Endodermal cell (in vitro differentiated cells): ENCODE data around the gene USP53. TPM values are rescaled to one million over a fixed set of nuclear protein-coding genes. Genes with fewer than 3 reads are reported as not detected.

Experiments used
- DNase-seq: peaks from one replicate; pipeline ENCODE4 v3.0.0-alpha.2; 2017
- H3K27ac ChIP-seq: 2 replicates; pipeline ENCODE4 v1.5.1; 2013; ENCODE audit warnings: mild to moderate bottlenecking, low read depth, low read length, moderate library complexity
- H3K27me3 ChIP-seq: 2 replicates; pipeline ENCODE4 v1.6.1; 2013; ENCODE audit warnings: mild to moderate bottlenecking, low read length, moderate library complexity; ENCODE audit not compliant: insufficient read depth, control insufficient read depth, poor library complexity, severe bottlenecking
- H3K36me3 ChIP-seq: 2 replicates; pipeline ENCODE4 v1.7.0; 2013; ENCODE audit warnings: mild to moderate bottlenecking, low read length, moderate library complexity; ENCODE audit not compliant: control insufficient read depth, insufficient read depth
- H3K4me1 ChIP-seq: one replicate; pipeline ENCODE4 v1.7.0; 2013; ENCODE audit warnings: low read length; ENCODE audit not compliant: control insufficient read depth, insufficient read depth
- H3K4me3 ChIP-seq: 2 replicates; pipeline ENCODE4 v1.5.1; 2013; ENCODE audit warnings: mild to moderate bottlenecking, low read length, moderate library complexity
- H3K9ac ChIP-seq: 2 replicates; pipeline ENCODE4 v1.6.1; 2013; ENCODE audit warnings: mild to moderate bottlenecking, low read length, moderate library complexity; ENCODE audit not compliant: poor library complexity, severe bottlenecking; ENCODE audit errors: extremely low read depth
- H3K9me3 ChIP-seq: 2 replicates; pipeline ENCODE4 v1.6.1; 2013; ENCODE audit warnings: mild to moderate bottlenecking, low read length, moderate library complexity; ENCODE audit not compliant: control insufficient read depth
- H3K27ac Mint-ChIP-seq: 2 replicates; pipeline ENCODE4 v1.8.0; 2020; ENCODE audit warnings: mixed read lengths
- H3K27me3 Mint-ChIP-seq: 2 replicates; pipeline ENCODE4 v1.8.0; 2021; ENCODE audit warnings: mild to moderate bottlenecking, mixed read lengths; ENCODE audit not compliant: insufficient read depth
- H3K36me3 Mint-ChIP-seq: 2 replicates; pipeline ENCODE4 v1.8.0; 2020; ENCODE audit warnings: low read depth, mixed read lengths
- H3K4me1 Mint-ChIP-seq: 2 replicates; pipeline ENCODE4 v1.8.0; 2020; ENCODE audit warnings: mixed read lengths
- H3K4me3 Mint-ChIP-seq: 2 replicates; pipeline ENCODE4 v1.8.0; 2020; ENCODE audit warnings: mild to moderate bottlenecking, moderate library complexity, mixed read lengths
- H3K9me3 Mint-ChIP-seq: 2 replicates; pipeline ENCODE4 v1.8.0; 2020; ENCODE audit warnings: mild to moderate bottlenecking, mixed read lengths
- CTCF ChIP-seq: fragments of 200-600 bp; sonication (generic); conservative IDR thresholded peaks from 2 replicates; pipeline ENCODE4 v1.5.0; 2021; ENCODE audit warnings: antibody characterized with exemption, mild to moderate bottlenecking
- WGBS, 2 experiments: methylation state at CpG; one replicate each; pipeline versions ENCODE4 v1.1.5 to v1.1.7; 2013; ENCODE audit warnings: missing lambda C conversion rate in 2 of 2, mixed read lengths in 1 of 2; ENCODE audit not compliant: insufficient coverage in 1 of 2, insufficient read length in 1 of 2; 5-methylcytosine and 5-hydroxymethylcytosine counted together
- total RNA-seq, 2 donors: library from RNA; stranded (reverse); fragmentation: NEBNext Ultra II Directional in 1 of 2; extraction: Animal tissue kit (Norgen Biotek cat#: 25700) in 1 of 2; gene quantifications; 2 replicates in 1 of 2; 3 replicates in 1 of 2; pipeline ENCODE4 v1.2.1, GENCODE V29; 2021

Gene USP53
- total RNA-seq, 2 donors from 2014 or later, result 32.6 to 60.8 TPM

- Mint-ChIP-seq H3K36me3 (peaks cover 22% of the 10 kb centered on the region), H3K9me3 (no peaks in the 10 kb centered on the region), H3K4me1 (peaks cover 13% of the 10 kb centered on the region), H3K4me3 (peak overlapping the region; percentile 96), H3K27me3 (peaks cover 4% of the 10 kb centered on the region), H3K27ac (peak overlapping the region; percentile 98)
- peak overlapping the region; percentile 90 for H3K4me3 ChIP-seq
- peak overlapping the region; percentile 79 for H3K9ac ChIP-seq
- no peaks in the 10 kb centered on the region for H3K9me3 ChIP-seq
- H3K27ac ChIP-seq, result peak overlapping the region; percentile 34
- no peaks in the 10 kb centered on the region for H3K4me1 ChIP-seq
- no peaks in the 10 kb centered on the region for H3K27me3 ChIP-seq
- DNase-seq, result peak; percentile 98
- 5 to 26% methylated on average over 23 to 54 of the region's 54 CpGs for WGBS, 2 experiments
- TF ChIP-seq CTCF, result peak; percentile 57
- peaks cover 25% of the 10 kb centered on the region for H3K36me3 ChIP-seq
Observed at GRCh38 chr4:119300101-119300978, 87.8 kb downstream of the USP53 start.

GRCh38 chr4:119302073-119302832, 89.7 kb downstream of the USP53 start:
- Histone ChIP-seq H3K9me3 (no peaks in the 10 kb centered on the region), H3K36me3 (peaks cover 6% of the 10 kb centered on the region), H3K4me1 (no peaks in the 10 kb centered on the region), H3K9ac (no peak overlapping the region), H3K27me3 (no peaks in the 10 kb centered on the region), H3K4me3 (no peak overlapping the region), H3K27ac (no peak overlapping the region)
- Mint-ChIP-seq H3K27me3 (peaks cover 4% of the 10 kb centered on the region), H3K36me3 (peaks cover 6% of the 10 kb centered on the region), H3K27ac (no peak overlapping the region), H3K4me3 (no peak overlapping the region), H3K4me1 (peaks cover 13% of the 10 kb centered on the region), H3K9me3 (no peaks in the 10 kb centered on the region)
- WGBS, 2 experiments, result 91 to 94% methylated on average over 5 of the region's 5 CpGs
- DNase-seq, result no peak
- TF ChIP-seq CTCF, result no peak

GRCh38 chr4:119303587-119304305, 91.2 kb downstream of the USP53 start:
- H3K27me3 ChIP-seq, result no peaks in the 10 kb centered on the region
- Mint-ChIP-seq H3K27me3 (peaks cover 4% of the 10 kb centered on the region), H3K27ac (no peak overlapping the region), H3K4me1 (peaks cover 9% of the 10 kb centered on the region), H3K36me3 (no peaks in the 10 kb centered on the region), H3K9me3 (no peaks in the 10 kb centered on the region), H3K4me3 (no peak overlapping the region)
- no peak for TF ChIP-seq CTCF
- H3K4me3 ChIP-seq, result no peak overlapping the region
- H3K27ac ChIP-seq, result no peak overlapping the region
- no peaks in the 10 kb centered on the region for H3K36me3 ChIP-seq
- DNase-seq, result no peak
- no peak overlapping the region for H3K9ac ChIP-seq
- H3K4me1 ChIP-seq, result no peaks in the 10 kb centered on the region
- WGBS, 2 experiments, result 87 to 95% methylated on average over 4 to 5 of the region's 5 CpGs
- no peaks in the 10 kb centered on the region for H3K9me3 ChIP-seq
